DMS53 (cell line): ENCODE results near the gene KRTAP12-2.

ENCODE experiments used
- DNase-seq: peaks from one replicate; lab custom pipeline; 2025; lab: John Stamatoyannopoulos, UW

Gene KRTAP12-2

DNA sequence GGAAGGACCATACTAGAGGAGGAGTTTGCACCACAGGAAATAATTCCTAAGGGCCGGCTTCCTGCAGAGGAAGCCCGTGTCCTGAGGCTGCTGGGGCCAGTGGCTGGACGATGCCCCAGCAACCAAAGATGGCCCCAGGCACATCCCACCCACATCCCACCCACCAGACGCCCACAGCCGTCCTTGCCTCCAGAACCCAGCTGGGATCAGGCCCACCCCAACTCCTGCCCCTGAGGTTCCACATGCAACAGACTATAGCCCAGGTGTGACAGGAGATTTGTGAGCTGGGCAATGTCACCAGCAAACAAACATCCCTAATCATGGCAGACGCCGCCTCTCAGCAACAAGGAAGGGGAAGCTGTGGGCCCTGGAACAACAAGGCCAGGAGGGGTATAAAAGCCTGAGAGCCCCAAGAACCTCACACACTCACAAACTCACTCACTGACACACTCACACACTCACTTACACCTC lies 40.0 kb downstream of the KRTAP12-2 start, which contains the start of gene KRTAP10-9:
Gene KRTAP10-9 (plus strand): TSS at position 421 of the 471 bp plus-strand sequence. CDS start 79 bp downstream, outside the sequence.
- no peak for DNase-seq

DNA sequence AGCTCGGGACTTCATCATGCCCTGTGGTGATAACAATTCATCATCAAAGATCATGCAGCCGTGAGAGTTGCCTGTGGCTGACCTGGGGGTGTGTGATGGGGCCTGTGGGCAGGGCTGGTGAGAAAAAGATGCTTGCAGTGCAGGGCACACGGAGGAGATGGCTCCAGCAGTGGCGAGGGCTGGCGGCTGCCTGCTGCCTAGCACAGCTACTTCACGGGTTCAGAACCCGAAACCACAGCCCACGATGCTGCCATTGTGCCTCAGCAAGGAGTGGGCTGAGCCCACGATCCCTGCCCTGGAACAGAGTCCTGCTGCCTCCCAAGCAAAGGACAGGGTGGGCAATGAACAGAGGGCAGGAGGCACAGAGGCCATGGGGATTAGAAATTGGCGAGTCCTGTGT lies 40.5 kb downstream of the KRTAP12-2 start:
- DNase-seq, result no peak

DNA sequence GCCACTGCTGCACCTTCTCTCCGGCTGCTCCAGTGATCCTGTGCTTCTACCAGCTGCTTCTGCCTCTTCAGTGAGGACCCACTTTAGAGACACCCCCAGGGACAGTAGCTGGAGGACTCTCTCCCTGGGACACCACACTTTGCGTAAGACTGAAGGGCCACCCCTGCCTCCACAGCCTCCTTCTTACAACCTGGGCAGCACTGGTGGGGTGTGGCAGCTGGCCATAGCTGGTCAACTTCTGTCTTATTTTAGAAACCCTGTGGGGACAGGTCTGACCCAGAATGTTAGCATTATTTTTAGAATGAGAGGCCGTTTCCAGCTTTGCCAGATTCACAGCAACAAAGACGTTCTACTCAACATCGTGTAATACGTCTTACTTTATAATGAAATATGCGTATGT lies 41.0 kb downstream of the KRTAP12-2 start:
- DNase-seq, result no peak

DNA sequence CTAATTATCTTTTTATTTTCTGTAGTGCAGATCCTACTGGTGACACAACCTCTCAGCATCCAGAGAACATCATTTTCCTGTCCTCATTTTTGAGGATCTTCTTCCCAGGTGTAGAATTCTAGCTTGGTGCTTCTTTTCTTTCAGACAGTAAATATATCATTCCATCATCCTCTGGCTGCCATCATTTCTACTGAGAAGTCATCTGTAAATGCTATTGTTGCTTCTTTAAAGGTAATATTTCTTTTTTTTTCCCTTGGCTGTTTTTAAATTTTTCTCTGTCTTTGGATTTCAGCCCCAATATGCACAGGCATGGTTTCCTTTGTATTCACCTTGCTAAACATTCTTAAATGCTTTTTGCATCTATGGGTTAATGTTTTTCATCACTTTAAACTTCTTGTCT lies 43.2 kb downstream of the KRTAP12-2 start:
- no peak for DNase-seq

DNA sequence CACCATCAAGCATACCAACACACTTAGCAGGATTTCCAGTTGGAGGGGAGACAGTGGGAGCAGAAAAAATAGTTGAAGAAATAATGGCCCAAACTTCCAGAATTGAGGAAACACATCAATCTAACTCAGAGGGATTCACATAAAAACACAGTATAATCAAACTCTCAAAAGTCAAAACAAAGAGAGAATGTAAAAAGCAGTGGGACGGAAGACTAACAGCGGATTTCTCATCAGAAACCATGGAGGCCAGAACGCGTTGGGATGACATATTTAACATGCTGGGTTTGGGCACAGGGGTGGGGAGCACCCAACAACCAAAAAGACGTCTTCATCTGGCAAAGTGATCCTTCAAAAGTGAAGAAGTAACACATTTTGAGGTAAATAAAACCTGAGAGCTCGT lies 46.8 kb downstream of the KRTAP12-2 start:
- no peak for DNase-seq

DNA sequence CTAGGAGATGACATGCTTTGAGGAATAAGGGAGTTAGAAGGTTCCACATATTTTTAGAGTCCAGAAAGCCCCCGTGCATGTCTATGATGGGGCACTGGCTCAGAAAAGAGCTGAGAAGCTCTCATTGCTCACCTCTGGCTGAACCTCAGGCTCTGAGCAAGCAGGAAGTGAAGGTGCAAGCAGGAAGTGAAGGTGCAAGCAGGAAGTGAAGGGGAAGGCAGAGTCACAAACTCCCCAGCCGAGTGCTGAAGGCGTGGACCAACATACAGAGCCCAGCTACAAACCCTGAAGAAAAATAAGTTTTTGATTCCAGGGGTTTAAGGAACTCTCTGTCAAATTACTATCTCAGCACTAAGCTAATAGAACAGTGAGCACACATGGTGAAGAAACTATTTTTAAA lies 47.8 kb downstream of the KRTAP12-2 start:
- DNase-seq, result peak; percentile 11

DNA sequence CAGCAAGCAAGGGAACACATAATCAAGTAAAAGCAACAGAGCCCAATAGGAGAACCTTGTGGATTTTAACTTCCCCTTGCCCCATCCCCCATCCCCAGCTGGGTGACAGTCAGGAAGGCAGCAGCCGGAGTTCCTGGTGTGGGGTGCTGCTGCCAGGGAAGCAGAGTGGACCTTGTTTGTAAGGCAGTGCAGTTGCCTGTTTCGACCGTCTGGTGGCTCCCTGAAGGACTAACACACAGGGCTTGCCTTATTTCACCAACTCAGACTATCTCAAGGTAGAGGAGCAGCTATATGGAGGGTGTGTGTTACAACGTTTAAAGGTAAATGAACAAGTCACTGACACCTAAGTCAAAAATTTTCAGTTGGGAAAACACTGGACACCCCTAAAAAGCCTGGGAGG lies 48.2 kb downstream of the KRTAP12-2 start:
- DNase-seq, result peak; percentile 39

DNA sequence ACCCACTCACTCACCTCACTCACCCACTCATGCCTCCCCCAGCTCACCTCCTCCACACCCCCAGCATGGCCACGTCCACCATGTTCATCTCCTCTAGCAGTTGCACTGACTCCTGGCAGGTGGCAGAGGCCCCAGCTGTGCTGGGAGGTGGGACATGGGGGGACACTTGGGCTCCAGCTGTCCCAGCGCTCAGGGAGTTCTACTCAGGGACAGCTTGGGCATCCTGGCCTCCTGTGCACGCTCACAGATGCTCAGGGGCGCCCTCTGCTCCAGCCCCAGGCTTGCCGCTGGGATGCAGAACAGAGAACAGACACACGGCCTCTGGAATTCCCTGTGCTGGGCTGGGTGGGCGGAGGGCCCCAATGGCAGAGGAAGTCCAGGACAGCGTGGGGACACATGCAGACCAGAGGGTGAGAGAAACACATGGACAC lies 49.6 kb downstream of the KRTAP12-2 start:
- no peak for DNase-seq

DNA sequence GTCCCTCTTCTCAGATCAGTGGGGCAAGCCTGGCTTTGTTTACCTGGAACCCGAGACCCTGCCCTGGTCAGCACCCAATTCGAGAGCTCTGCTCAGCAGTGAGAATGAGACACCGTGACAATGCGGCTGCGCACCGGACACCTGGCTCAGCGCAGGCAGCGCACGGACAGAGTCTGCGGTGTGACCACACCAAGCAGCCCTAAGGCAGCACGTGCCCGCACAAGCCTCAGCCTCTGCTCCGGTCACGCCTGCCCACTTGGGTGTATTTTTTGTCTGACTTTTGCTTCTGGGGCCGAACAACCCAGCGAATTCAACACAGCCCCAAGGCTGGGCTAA lies 50.2 kb downstream of the KRTAP12-2 start:
- no peak for DNase-seq
